Activated T-cell treated with anti-CD3 and anti-CD28 coated beads for 4 hours (primary cell): ENCODE data around the gene DMXL1.
"Not testable (repeated sequence)": the region's sequence is repeated elsewhere in the genome, so short reads cannot be mapped to it uniquely, and the experiment has no call there.

Source experiments
- DNase-seq: peaks from one replicate; pipeline ENCODE4 v3.0.0-alpha.2; 2020

Gene DMXL1

GRCh38 chr5:119123280-119123679 is 52.4 kb downstream of the DMXL1 start:
- DNase-seq = no peak

- DNase-seq = no peak
These were observed 58.9 kb downstream of the DMXL1 start for GRCh38 chr5:119129770-119130169.

DNA sequence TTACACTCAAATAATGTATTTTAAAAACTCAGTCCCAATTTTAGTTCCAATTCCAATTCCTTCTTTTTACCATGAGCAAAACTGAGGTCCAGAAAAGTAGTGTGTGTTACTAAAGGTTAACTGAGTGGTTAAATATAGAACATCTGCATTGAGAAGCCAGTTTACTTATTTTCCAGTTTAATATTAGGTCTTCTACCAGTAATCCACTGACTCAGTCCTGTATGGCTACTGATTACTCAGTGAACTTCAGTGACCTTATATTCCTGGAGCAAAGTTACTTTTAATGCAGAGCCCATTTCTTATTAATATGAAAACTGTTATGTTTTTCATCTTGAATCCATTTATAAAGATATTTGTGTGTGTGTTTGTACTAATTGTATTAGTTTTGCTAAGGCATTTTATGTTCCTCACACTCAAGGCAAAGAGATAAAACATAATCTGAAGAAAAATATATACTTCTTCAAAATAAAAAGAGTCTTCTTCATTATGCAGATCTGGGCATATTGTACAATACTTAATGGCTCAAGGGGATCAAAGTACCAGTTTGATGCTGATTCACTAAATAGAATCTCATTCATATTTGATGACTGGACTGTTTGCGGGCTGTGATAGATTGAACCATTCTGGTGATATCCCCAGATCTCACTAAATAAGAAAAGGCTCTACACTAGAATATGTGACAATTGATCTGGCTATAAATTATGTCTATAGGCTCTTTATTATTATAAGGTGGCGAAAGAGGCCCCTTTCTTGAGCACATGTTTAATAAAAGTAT is 60.8 kb downstream of the DMXL1 start:
- DNase-seq = no peak

DNA sequence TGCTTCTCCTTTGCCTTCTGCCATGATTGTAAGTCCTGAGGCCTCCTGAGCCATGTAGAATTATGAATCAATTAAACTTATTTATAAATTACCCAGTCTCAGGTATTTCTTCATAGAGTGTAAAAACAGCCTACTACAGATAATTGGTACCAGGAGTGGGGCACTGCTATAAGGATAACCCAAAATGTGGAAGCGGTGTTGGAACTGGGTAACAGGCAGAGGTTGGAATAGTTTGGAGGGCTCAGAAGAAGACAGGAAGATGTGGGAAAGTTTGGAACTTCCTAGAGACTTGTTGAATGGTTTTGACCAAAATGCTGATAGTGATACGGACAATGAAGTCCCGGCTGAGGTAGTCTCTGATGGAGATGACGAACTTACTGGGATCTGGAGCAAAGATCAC is 64.9 kb downstream of the DMXL1 start:
- DNase-seq = not testable (repeated sequence)

DNA sequence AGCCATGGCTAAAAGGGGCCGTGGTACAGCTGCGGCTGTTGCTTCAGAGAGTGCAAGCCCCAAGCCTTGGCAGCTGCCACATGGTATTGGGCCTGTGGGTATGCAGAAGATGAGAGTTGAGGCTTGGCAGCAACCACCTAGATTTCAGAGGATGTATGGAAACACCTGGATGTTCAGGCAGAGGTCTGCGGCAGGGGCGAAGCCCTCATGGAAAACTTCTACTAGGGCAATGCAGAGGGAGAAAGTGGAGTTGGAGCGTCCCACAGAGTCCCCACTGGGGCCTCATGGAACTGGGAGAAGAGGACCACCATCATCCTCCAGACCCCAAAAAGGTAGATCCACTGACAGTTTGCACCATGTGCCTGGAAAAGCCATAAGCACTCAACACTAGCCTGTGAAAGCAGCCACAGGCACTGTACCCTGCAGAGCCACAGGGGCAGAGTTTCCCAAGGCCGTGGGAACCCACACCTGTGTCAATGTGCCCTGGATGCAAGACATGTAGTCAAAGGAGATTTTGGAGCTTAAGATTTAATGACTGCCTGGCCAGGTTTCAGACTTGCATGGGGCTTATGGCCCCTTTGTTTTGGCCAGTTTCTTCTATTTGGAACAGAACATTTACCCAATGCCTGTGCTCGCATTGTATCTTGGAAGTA is 65.9 kb downstream of the DMXL1 start:
- no peak for DNase-seq

- no peak for DNase-seq
These were observed 82.7 kb downstream of the DMXL1 start for GRCh38 chr5:119153629-119154028.

DNA sequence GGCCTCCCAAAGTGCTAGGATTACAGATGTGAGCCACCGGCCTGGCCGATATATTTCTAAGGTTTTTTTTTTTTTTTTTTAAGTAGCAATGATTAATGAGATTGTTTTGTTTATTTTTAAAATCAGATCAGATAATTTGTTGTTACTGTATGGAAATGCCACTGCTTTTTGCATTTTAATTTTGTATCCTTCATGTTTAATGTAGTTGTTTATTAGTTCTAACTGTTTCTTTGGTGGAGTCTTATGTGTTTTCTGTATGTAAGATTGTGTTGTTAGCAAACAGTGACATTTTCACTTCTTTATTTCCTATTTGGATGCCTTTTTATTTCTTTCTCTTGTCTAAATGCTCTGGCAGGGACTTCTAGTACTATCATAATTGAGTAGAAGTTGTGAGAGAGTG is 87.3 kb downstream of the DMXL1 start:
- no peak for DNase-seq

- DNase-seq = no peak
These were observed 90.5 kb downstream of the DMXL1 start for GRCh38 chr5:119161430-119161829.

GRCh38 chr5:119166026-119166425 is 95.1 kb downstream of the DMXL1 start:
- no peak for DNase-seq

- no peak for DNase-seq
These were observed 97.5 kb downstream of the DMXL1 start for GRCh38 chr5:119168401-119168800.

- no peak for DNase-seq
These were observed 100.8 kb downstream of the DMXL1 start for GRCh38 chr5:119171686-119172085.

DNA sequence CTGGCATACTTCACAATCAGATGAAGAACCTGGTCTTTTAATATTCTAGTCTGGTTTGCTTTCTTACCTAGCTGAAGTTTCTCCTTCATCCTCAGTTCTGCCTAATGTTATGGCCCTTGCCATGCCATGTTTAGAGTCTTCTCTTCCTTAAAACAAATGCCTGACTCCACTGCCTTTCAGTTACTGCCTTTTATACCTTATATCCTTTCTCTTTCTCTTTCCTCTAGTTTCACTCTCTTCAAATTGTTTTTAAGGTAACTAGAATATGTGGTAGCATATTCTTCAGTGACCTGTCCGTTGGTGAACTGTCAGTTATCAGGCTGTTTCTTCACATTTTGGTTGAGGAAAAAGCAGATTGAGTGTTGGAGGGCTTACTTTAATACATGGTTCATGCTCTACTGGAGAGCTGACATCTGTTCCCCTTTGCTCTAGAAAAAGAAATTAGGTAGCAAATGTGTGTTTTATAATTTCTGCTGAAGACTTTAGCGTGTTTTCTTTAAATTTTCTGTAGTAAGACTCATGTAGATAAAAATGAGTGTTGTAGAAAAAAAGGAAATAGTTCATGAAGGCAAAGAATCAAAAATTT is 103.8 kb downstream of the DMXL1 start:
- no peak for DNase-seq

DNA sequence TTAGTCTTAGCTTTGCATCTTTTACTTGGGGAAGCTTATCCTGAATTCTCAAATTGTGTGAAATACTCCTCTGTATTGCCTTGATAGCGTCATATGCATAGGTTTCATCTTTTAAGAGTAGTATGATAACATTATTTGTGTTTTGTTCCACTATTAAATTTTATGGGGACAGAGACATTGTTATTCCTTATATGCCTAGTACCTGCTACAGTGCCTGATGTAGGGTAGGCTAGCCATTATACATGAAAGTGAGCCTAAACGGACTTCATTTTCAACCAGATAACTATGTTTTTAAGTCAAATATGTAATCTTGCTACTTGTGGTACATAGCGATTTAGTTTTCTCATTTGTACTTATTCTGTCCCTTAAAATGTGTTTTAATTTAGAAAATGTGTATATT is 105.9 kb downstream of the DMXL1 start:
- no peak for DNase-seq

DNA sequence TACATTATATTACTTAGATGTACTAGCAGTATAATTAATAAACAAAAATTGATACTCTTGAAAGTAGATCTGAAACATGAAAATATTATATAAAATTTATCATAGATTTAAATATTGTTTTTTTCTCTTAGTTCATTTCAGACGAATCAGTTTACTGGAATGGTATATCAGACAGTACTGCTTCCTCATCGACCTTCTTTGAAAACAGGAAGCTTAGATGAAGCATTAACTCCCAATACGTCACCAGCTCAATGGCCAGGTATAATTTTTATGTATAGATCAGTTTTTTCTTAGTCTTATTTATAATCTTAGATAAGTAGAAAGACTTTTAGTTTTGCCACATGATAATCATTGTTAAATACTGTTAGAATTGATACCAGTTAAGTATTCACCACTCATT is 106.3 kb downstream of the DMXL1 start:
- no peak for DNase-seq

- DNase-seq = no peak
These were observed 107.5 kb downstream of the DMXL1 start for GRCh38 chr5:119178435-119178834.

- DNase-seq = no peak
These were observed 109.2 kb downstream of the DMXL1 start for GRCh38 chr5:119179857-119180641.

DNA sequence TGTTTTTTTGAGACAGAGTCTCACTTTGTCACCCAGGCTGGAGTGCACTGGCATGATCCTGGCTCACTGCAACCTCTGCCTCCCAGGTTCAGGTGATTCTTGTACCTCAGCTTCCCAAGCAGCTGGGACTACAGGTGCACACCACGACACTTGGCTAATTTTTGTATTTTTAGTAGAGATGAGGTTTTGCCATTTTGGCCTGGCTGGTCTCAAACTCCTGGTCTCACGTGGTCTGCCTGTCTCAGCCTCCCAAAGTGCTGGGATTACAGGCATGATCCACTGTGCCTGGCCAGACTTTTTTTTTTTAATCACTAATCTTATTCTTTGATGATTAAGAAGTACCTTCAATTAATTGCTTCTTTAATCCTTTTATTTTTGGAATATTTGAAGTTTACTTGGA is 114.6 kb downstream of the DMXL1 start:
- DNase-seq = not testable (repeated sequence)

- no peak for DNase-seq
These were observed 117.1 kb downstream of the DMXL1 start for GRCh38 chr5:119187776-119188529.

DNA sequence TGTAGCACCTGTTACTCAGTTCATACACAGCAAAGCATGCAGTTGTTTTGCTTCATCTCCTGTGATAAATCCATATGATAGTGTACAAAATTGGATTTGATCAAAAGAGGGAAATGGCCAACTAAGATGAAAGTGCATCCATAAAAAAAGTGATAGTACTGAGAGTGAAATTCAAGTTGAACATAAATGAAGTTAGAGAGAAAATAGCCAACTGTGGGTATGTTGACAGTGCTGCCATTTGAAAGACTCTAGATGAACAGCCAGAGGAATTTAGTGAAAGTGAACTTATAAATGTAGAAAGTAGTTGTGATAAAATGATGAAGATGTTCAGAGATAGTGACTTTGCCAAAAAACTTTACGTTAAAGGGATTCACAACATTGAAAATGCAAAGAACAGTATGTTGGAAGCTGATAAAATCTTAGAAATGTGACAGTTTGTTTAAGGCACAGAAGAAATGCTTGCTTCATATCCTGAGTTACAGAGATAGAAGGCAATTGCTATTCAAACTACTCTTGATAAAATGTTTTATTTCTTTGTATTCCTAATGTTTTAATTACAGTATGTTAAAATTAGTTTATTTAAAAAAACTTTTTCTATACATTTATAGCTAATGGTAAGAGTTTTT is 119.7 kb downstream of the DMXL1 start:
- DNase-seq = no peak

GRCh38 chr5:119191944-119192343 is 121.1 kb downstream of the DMXL1 start:
- DNase-seq = no peak

- no peak for DNase-seq
These were observed 129.9 kb downstream of the DMXL1 start for GRCh38 chr5:119200795-119201194.

- DNase-seq = no peak
These were observed 136.2 kb downstream of the DMXL1 start for GRCh38 chr5:119207105-119207504.
